GM19467 (cell line): ENCODE results near the gene COG3.

Experiments used
- ATAC-seq: cut with Tn5 transposase; IDR thresholded peaks from one replicate; pipeline ENCODE4 v1.9.1; 2021; ENCODE audit warnings: mild to moderate bottlenecking, moderate library complexity; ENCODE audit not compliant: unreplicated experiment

Gene COG3

DNA sequence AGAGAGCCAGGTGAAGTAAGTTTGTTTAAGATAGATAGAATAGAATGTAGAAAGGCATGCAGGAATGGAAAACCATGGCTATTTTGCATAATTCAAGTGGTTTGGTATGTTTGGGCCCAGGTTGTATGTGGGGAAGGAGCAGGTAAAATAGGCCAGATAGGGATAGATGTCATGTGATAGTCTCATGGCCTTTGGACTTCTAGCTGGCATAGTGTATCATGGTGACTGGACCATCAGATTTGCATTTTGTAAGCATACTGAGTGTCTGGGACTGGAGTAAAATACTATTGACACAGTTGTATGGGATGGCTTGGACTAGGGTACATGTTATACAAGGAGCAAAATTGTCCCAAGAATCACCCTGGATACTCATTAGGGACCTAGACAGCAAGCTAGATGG is 38.9 kb downstream of the COG3 start:
- ATAC-seq = no peak

- ATAC-seq = no peak
Observed at GRCh38 chr13:45506811-45507210, 42.1 kb downstream of the COG3 start.

GRCh38 chr13:45508776-45509175 is 44.0 kb downstream of the COG3 start:
- ATAC-seq = no peak

GRCh38 chr13:45510672-45511071 is 45.9 kb downstream of the COG3 start:
- no peak for ATAC-seq

GRCh38 chr13:45511310-45512097 is 46.8 kb downstream of the COG3 start:
- ATAC-seq = no peak

- ATAC-seq = no peak
Observed at GRCh38 chr13:45512098-45512496, 47.4 kb downstream of the COG3 start.

DNA sequence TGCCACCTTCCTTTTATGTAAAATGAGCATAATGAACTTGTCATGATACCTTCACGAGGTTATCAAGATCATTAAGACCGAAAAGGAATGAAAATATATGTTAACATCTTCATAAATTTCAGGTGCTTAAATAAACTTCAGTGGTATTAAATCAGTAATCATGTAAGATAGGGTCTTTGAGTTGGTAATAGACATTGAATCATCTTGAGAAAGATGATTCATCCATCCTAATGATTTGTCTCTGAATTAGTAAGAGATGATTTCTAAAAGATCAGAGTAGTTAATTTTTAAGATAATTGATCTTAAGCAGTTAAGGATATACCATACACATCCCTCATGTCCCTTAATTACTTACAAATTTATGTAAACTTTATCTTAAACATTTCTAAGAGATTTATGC is 52.0 kb downstream of the COG3 start:
- no peak for ATAC-seq

DNA sequence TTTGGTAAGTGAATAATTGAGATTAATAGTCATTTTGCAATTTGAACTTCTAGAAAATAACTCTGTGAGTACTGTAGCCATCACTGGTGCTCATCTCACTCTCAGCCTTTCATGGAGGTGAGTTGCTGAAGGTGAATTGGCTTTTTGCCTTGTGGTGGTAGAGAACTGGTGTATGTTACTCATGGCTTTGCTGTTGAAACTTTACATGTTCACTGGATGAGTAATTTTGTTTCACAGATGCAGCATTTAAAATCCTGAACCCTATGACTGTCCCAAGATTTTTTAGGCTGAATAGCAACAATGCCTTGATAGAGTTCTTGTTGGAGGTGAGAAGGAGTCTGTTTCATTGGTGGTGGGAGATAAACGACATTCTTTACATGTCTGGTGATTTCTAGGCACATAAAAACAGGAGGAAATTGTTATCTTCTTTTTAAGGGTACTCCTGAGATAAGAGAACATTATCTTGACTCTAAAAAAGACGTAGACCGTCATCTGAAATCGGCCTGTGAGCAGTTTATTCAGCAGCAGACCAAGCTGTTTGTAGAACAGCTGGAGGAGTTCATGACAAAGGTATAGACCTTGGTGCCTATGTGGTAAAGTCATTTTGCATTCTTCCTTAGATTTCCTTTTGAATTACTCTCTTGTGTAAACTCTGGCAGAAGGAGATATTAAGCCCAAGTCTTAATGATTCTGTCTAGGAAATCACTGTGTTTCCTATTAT is 53.9 kb downstream of the COG3 start:
- no peak for ATAC-seq

DNA sequence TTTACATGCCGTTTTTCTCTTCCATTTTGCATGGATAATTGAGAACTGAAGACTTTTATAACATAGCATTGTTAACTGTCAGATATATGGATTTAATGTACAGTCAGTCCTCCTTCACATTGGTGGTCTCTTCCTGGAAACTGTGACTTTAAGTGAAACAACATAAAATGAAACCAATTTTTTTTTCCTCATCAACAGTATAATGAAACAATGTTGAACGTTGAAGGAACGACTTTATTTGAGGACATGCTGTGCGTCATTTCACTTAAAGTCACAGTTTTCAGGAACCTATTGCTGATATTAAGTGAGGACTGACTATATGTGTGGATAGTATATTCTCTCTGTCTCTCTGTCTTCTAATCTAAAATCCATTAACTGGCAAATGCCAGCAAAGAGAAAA is 54.8 kb downstream of the COG3 start:
- no peak for ATAC-seq

DNA sequence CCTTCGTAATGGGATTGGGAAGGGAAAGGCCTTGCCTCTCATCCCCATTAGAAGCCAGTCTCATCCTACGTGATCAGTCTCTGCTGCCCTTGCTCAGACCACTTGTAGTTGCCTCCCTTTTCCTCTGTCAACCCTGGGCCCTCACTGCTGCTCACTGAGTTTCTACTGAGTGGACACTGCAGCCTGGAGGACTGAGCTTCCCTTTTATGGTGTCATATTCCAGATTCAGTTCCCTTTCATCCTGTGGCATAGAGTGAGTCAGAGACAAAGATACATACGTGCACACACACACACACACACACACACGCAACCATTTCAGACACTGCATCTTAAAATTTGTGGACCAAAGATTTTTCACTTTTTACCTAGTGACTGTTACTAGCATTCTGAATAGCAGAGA is 56.6 kb downstream of the COG3 start:
- no peak for ATAC-seq

GRCh38 chr13:45522571-45522970 is 57.8 kb downstream of the COG3 start:
- ATAC-seq = no peak

GRCh38 chr13:45527699-45528462 is 63.1 kb downstream of the COG3 start:
- ATAC-seq = no peak

DNA sequence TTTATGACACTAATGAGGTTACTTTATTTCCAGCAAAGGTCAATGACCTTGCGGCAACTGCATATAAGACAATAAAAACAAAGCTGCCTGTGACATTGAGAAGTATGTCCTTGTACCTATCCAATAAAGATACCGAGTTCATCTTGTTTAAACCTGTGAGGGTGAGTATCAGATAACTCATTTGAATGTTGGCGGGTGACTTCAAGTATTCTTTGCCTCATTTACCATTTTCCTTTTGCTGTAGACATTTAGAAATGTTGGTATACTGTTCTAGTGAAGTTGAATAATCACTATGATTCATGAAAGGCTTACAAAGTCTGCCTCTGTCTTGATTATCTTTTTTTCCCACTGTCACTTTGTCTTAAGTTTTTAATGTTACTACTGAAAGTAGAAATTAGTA is 65.0 kb downstream of the COG3 start:
- ATAC-seq = no peak

DNA sequence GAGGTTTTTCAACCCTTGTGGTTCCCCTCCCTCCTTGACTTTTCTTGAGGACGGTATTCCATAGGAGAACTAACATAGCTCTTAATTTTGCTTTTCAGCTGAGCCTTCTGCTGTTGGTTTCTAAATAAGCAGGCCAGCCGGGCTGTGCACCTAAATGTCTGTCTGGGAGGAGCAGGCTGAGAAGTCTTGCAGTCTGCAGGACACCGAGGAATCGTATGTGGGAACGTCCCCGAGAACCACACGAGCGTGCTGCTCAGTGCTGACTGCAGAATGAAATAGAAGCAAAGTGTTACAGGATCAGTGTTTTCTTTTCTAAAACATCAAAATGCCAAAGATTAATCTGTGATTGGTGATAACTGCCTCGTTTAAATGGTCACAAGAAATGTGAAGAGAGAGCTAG is 69.9 kb downstream of the COG3 start:
- ATAC-seq = no peak

- ATAC-seq = no peak
Observed at GRCh38 chr13:45536224-45536623, 71.5 kb downstream of the COG3 start.

DNA sequence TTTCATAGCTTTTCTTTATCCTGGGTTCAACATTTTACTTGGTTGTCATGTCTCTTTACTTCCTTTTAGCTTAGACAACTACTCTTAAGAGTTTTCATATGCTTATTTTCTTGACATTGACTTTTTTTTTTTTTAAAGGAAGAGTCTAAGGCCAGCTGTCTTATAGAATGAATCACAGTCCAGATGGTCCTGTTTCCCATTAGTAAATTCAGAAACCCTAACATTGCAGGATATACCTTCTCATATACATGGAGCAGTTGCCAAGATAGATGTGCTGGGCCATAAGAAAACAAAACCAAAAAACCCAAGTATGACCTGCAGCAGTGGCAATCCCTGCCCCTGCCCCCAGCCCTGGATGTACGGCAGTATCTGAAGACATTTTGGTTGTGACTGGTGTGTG is 72.8 kb downstream of the COG3 start:
- ATAC-seq = no peak

DNA sequence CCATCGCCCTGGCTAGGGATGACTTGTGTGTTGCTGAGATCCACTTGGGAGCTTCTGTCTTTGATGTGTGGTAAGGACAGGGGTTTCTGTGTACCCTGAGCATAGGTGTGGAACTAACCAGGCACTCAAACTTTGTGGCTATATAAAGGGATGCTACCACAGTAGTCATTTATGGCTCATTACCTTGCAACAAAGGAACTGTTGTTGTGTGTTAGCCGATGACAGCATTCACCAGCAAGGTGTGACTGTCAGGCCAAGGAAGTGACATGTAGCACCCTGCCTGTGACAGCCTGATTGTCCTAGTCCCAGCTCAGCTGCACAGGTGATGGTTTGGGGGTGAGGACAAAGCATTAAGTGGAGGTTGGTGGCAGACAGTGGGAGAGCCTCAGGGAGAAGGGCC is 73.6 kb downstream of the COG3 start:
- no peak for ATAC-seq

GRCh38 chr13:45540195-45540594 is 75.5 kb downstream of the COG3 start:
- ATAC-seq = no peak

DNA sequence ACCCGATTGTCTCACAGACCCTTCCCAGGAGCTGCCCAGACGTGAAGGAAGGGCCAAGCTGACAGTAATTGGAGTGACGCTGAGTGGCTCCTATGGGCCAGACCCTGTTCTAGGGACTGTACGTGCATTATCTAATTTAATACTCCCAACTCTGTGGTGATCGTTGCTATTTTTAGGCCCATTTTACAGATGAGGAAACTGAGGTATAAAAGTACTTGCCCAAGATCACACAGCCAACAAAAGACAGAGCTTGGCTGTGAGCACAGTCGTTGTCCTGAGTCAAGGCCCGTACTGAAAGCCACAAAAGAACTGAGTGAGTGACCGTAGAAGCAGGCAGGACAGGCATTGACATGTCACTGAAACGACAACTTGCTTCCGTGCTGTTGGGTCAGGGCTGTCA is 76.1 kb downstream of the COG3 start:
- ATAC-seq = no peak

GRCh38 chr13:45541806-45542205 is 77.1 kb downstream of the COG3 start:
- no peak for ATAC-seq

DNA sequence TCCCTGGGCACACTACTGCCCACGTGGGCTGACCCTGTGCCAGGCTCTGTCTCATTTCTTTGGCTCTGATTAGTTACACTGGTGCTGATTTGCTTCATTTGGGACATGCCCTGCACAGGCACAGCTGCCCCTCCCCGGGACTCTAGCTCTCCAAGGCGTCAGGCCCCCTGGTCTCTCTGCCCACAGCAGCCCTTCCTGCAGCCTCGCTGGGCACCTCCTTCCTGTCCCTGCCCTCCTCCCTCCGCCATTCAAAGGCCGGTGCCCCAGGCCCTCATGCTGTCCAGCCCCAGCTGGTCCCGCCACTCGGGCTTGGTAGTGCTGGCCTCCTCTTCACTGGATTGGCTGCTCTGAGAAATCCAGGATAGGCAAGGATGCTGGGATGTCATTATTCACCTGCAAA is 77.7 kb downstream of the COG3 start:
- no peak for ATAC-seq

- ATAC-seq = no peak
Observed at GRCh38 chr13:45542878-45543277, 78.1 kb downstream of the COG3 start.
